H1 (cell line): Measurements from ENCODE around the gene VAMP4. TPM values are rescaled to one million over a fixed set of nuclear protein-coding genes. Genes with fewer than 3 reads are reported as not detected.

Source experiments
- CTCF ChIA-PET: fragments of 300-600 bp; sonication (Branson Sonifier 250); formaldehyde crosslinking; loops from one replicate; lab custom pipeline; 2021; ENCODE audit not compliant: partially characterized antibody; lab: Charles Lee
- POLR2A ChIA-PET: fragments of 300-600 bp; sonication (Branson Sonifier 250); formaldehyde crosslinking; loops from one replicate; lab custom pipeline; 2021; ENCODE audit warnings: inconsistent platforms; ENCODE audit not compliant: partially characterized antibody; lab: Charles Lee
- DNase-seq, 2 experiments: peaks; one replicate each; pipeline versions ENCODE4 v3.0.0 to v3.0.0-alpha.2; 2010 to 2022; ENCODE audit warnings: low spot score in 2 of 2, low read depth in 1 of 2, mixed read lengths in 1 of 2
- FAIRE-seq: peaks from 2 replicates; lab custom pipeline; 2011; peaks lifted over from hg19 to GRCh38; lab: Jason Lieb, UNC
- H2AFZ ChIP-seq: 2 replicates; pipeline ENCODE4 v1.8.1; 2012; ENCODE audit warnings: low read length, inconsistent platforms
- H2AK5ac ChIP-seq: 2 replicates; pipeline ENCODE4 v1.6.1; 2013; ENCODE audit warnings: low read depth, low read length
- H2BK120ac ChIP-seq: replicated peaks from 2 replicates; pipeline ENCODE3; 2013; ENCODE audit warnings: low read depth, low read length, inconsistent platforms
- H2BK12ac ChIP-seq: 2 replicates; pipeline ENCODE4 v1.6.1; 2013; ENCODE audit warnings: low read depth, low read length
- H2BK15ac ChIP-seq: 2 replicates; pipeline ENCODE4 v1.6.1; 2013; ENCODE audit warnings: low read length
- H2BK20ac ChIP-seq: 2 replicates; pipeline ENCODE4 v1.6.1; 2013; ENCODE audit warnings: low read length
- H2BK5ac ChIP-seq: 2 replicates; pipeline ENCODE4 v1.6.1; 2013; ENCODE audit warnings: low read depth, low read length
- H3K14ac ChIP-seq: 2 replicates; pipeline ENCODE4 v1.6.1; 2013; ENCODE audit warnings: inconsistent platforms; ENCODE audit not compliant: insufficient read length
- H3K18ac ChIP-seq: 2 replicates; pipeline ENCODE4 v1.6.1; 2013; ENCODE audit warnings: low read length; ENCODE audit errors: extremely low read depth
- H3K23ac ChIP-seq: 2 replicates; pipeline ENCODE4 v1.6.1; 2013; ENCODE audit warnings: inconsistent platforms; ENCODE audit not compliant: insufficient read length
- H3K23me2 ChIP-seq: 2 replicates; pipeline ENCODE4 v1.6.1; 2013; ENCODE audit warnings: low read depth, low read length
- H3K27ac ChIP-seq: 2 replicates; pipeline ENCODE4 v1.6.1; 2011; ENCODE audit warnings: low read depth, low read length, inconsistent platforms
- H3K27me3 ChIP-seq, 4 experiments: replicated peaks in 1 of 4; 1 replicate in 1 of 4; 2 replicates in 3 of 4; pipeline versions ENCODE4 v1.6.1 to v1.8.1; 2011 to 2013; ENCODE audit warnings: low read length in 3 of 4, mild to moderate bottlenecking in 3 of 4, inconsistent platforms in 2 of 4, mixed read lengths in 2 of 4, moderate library complexity in 1 of 4; ENCODE audit not compliant: control insufficient read depth in 3 of 4, insufficient read depth in 3 of 4; ENCODE audit errors: extremely low read depth in 1 of 4
- H3K36me3 ChIP-seq, 4 experiments: 2 replicates each; pipeline versions ENCODE4 v1.6.1 to v1.8.1; 2011 to 2013; ENCODE audit warnings: mild to moderate bottlenecking in 4 of 4, low read length in 3 of 4, moderate library complexity in 2 of 4, control low read depth in 1 of 4, inconsistent platforms in 1 of 4; ENCODE audit not compliant: insufficient read depth in 4 of 4, control insufficient read depth in 2 of 4
- H3K4ac ChIP-seq: replicated peaks from 2 replicates; pipeline ENCODE3; 2013; ENCODE audit warnings: low read length, low read depth, mixed read lengths, inconsistent platforms; ENCODE audit not compliant: insufficient read length
- H3K4me1 ChIP-seq, 4 experiments: replicated peaks in 1 of 4; 1 replicate in 1 of 4; 2 replicates in 3 of 4; pipeline versions ENCODE4 v1.6.1 to v1.8.1; 2011 to 2013; ENCODE audit warnings: low read length in 3 of 4, inconsistent platforms in 2 of 4, mixed read lengths in 1 of 4; ENCODE audit not compliant: insufficient read depth in 4 of 4, control insufficient read depth in 3 of 4
- H3K4me2 ChIP-seq, 2 experiments: 2 replicates each; pipeline versions ENCODE4 v1.6.1 to v1.8.1; 2011 to 2013; ENCODE audit warnings: low read depth in 2 of 2, low read length in 2 of 2, control low read depth in 1 of 2, inconsistent platforms in 1 of 2, mild to moderate bottlenecking in 1 of 2; ENCODE audit not compliant: insufficient read depth in 1 of 2
- H3K4me3 ChIP-seq, 4 experiments: fragments of 200-600, 300-600 bp in 1 of 4; sonication (generic), shearing (Covaris generic), sonication (Bioruptor Twin) in 1 of 4; 2 replicates each; pipeline versions ENCODE4 v1.5.1 to v1.8.1; 2011 to 2016; ENCODE audit warnings: low read length in 4 of 4, low read depth in 3 of 4, control low read depth in 2 of 4, inconsistent platforms in 2 of 4, mild to moderate bottlenecking in 2 of 4, mixed read lengths in 1 of 4, moderate library complexity in 1 of 4; ENCODE audit not compliant: insufficient read depth in 2 of 4; ENCODE audit errors: extremely low read depth in 1 of 4
- H3K56ac ChIP-seq: replicated peaks from 2 replicates; pipeline ENCODE3; 2013; ENCODE audit warnings: low read depth, mild to moderate bottlenecking, mixed read lengths, low read length, inconsistent platforms; ENCODE audit not compliant: insufficient read length
- H3K79me1 ChIP-seq: 2 replicates; pipeline ENCODE4 v1.6.1; 2013; ENCODE audit warnings: low read depth, low read length, control low read depth
- H3K79me2 ChIP-seq, 2 experiments: 2 replicates each; pipeline versions ENCODE4 v1.6.1 to v1.8.1; 2012 to 2013; ENCODE audit warnings: low read length in 2 of 2, mild to moderate bottlenecking in 2 of 2, inconsistent platforms in 1 of 2; ENCODE audit not compliant: insufficient read depth in 2 of 2, control insufficient read depth in 1 of 2
- H3K9ac ChIP-seq, 4 experiments: replicated peaks in 1 of 4; 1 replicate in 1 of 4; 2 replicates in 3 of 4; pipeline versions ENCODE4 v1.6.1 to v1.8.1; 2011 to 2013; ENCODE audit warnings: low read depth in 3 of 4, low read length in 3 of 4, control low read depth in 2 of 4, mild to moderate bottlenecking in 2 of 4, moderate library complexity in 2 of 4, inconsistent platforms in 1 of 4; ENCODE audit errors: extremely low read depth in 1 of 4
- H3K9me3 ChIP-seq, 2 experiments: 2 replicates each; pipeline versions ENCODE4 v1.6.1 to v1.8.1; 2012 to 2013; ENCODE audit warnings: mild to moderate bottlenecking in 2 of 2, moderate library complexity in 2 of 2, control low read depth in 1 of 2, inconsistent platforms in 1 of 2, low read depth in 1 of 2, low read length in 1 of 2, mixed read lengths in 1 of 2; ENCODE audit not compliant: insufficient read depth in 2 of 2
- H4K20me1 ChIP-seq, 2 experiments: replicated peaks in 1 of 2; 2 replicates each; pipeline versions ENCODE3 to v1.8.1; 2011 to 2013; ENCODE audit warnings: inconsistent platforms in 2 of 2, low read length in 2 of 2, mild to moderate bottlenecking in 1 of 2; ENCODE audit not compliant: insufficient read depth in 2 of 2, control insufficient read depth in 1 of 2
- H4K5ac ChIP-seq: 2 replicates; pipeline ENCODE4 v1.6.1; 2013; ENCODE audit warnings: low read length, low read depth, mixed read lengths, inconsistent platforms; ENCODE audit not compliant: insufficient read length
- H4K8ac ChIP-seq: 2 replicates; pipeline ENCODE4 v1.8.0; 2013; ENCODE audit warnings: mild to moderate bottlenecking, moderate library complexity, low read length, inconsistent platforms; ENCODE audit not compliant: insufficient read depth; ENCODE audit errors: extremely low read depth
- H4K91ac ChIP-seq: replicated peaks from 2 replicates; pipeline ENCODE3; 2013; ENCODE audit warnings: low read length, mixed read lengths, inconsistent platforms; ENCODE audit not compliant: insufficient read length
- CBX5 ChIP-seq: fragments of 300-800, 300-1000 bp; sonication (generic); IDR thresholded peaks from 2 replicates; pipeline ENCODE4 v1.7.1; 2016; ENCODE audit warnings: antibody characterized with exemption, low read length, low read depth
- CHD1 ChIP-seq: IDR thresholded peaks from 2 replicates; pipeline ENCODE4 v1.6.1; 2012; ENCODE audit warnings: low read depth, low read length, improper control_type of control experiment
- HDAC2 ChIP-seq, 2 experiments: fragments of 300-600 bp in 1 of 2; sonication (generic) in 1 of 2; IDR thresholded peaks; 2 replicates each; pipeline ENCODE4 v1.6.1; 2011 to 2012; ENCODE audit warnings: low read depth in 2 of 2, low read length in 2 of 2, mild to moderate bottlenecking in 2 of 2, moderate library complexity in 2 of 2, borderline replicate concordance in 1 of 2, inconsistent platforms in 1 of 2
- JUN ChIP-seq: IDR thresholded peaks from 2 replicates; pipeline ENCODE4 v1.6.1; 2011; ENCODE audit warnings: low read depth, mild to moderate bottlenecking, improper control_type of control experiment, low read length
- POLR2A ChIP-seq, 2 experiments: IDR thresholded peaks; 1 replicate in 1 of 2; 2 replicates in 1 of 2; pipeline ENCODE4 v1.6.1; 2011; ENCODE audit warnings: low read depth in 2 of 2, low read length in 2 of 2, mild to moderate bottlenecking in 2 of 2; ENCODE audit errors: control extremely low read depth in 1 of 2
- RBBP5 ChIP-seq: IDR thresholded peaks from 2 replicates; pipeline ENCODE4 v1.7.1; 2012; ENCODE audit warnings: low read depth, mild to moderate bottlenecking, inconsistent platforms, low read length, moderate library complexity, borderline replicate concordance
- SIN3A ChIP-seq, 2 experiments: IDR thresholded peaks in 1 of 2; conservative IDR thresholded peaks in 1 of 2; 2 replicates each; pipeline ENCODE4 v1.6.1; 2011 to 2012; ENCODE audit warnings: low read length in 2 of 2, improper control_type of control experiment in 1 of 2, low read depth in 1 of 2, mild to moderate bottlenecking in 1 of 2
- SIRT6 ChIP-seq: IDR thresholded peaks from one replicate; pipeline ENCODE4 v1.7.1; 2012; ENCODE audit warnings: low read length, inconsistent platforms
- WGBS, 2 experiments: shearing (Covaris generic) in 1 of 2; methylation state at CpG; one replicate each; pipeline versions ENCODE4 v1.1.6 to v1.1.7; 2013 to 2015; ENCODE audit warnings: low lambda C conversion rate in 2 of 2, mixed read lengths in 2 of 2, inconsistent platforms in 1 of 2, low coverage in 1 of 2, missing lambda C conversion rate in 1 of 2; ENCODE audit not compliant: insufficient replicate concordance in 2 of 2, insufficient coverage in 1 of 2, insufficient read length in 1 of 2; ENCODE audit errors: extremely low coverage in 1 of 2, missing lambda C conversion rate in 1 of 2; 5-methylcytosine and 5-hydroxymethylcytosine counted together
- polyA plus RNA-seq, 7 experiments: library from polyadenylated mRNA; depleted of rRNA in 3 of 7; stranded (reverse) in 5 of 7; unstranded in 2 of 7; fragments of >200 nt in 5 of 7; fragments of 200-250 nt in 2 of 7; gene quantifications; 1 replicate in 5 of 7; 2 replicates in 1 of 7; 4 replicates in 1 of 7; pipeline versions ENCODE4 v1.2.1 to v1.2.3, GENCODE V29; 2011 to 2013; ENCODE audit warnings: missing spikeins in 2 of 7, mixed read lengths in 2 of 7
- total RNA-seq: library from RNA; stranded (reverse); fragmentation: NEBNext Ultra II Directional; extraction: Animal tissue kit (Norgen Biotek cat#: 25700); gene quantifications from 2 replicates; pipeline ENCODE4 v1.2.1, GENCODE V29; 2021
- TF ChIP-seq, protein P1 (sequence below): IDR thresholded peaks from 2 replicates; pipeline ENCODE4 v1.6.1; 2012; ENCODE audit warnings: inconsistent platforms
- TF ChIP-seq, protein P2 (sequence below): IDR thresholded peaks from 2 replicates; pipeline ENCODE4 v1.6.1; 2012; ENCODE audit warnings: inconsistent platforms

The VAMP4 gene
- total and polyA plus RNA-seq, 2 of the 8 experiments (the other 6 are each of a cell fraction or from before 2014, with no cell fraction given): 1.6 to 13.9 TPM

DNA sequence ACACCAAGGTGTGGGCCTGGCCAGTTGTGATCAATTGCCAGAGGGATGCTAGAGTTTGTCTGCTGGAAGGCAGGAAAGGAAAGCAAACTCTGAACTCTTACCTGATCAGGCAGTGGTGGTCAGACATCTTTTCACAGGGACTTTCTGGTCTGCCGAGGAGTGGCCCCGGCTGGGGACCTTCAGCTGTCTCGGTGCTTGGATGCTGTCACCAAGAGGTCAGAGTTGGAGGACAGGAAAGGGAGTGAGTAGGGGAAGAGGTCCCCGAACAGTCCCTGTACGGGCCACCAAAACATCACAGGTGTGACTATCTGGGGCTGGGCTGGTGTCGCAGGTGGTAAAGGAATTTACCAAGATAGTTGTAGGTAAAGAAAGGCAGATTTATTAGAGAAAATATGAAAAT is 21.9 kb upstream of the VAMP4 start:
- Histone ChIP-seq H2AFZ (no peak overlapping the region), H3K79me1 (no peaks in the 10 kb centered on the region), H3K23ac (no peak overlapping the region), H2BK5ac (no peak overlapping the region), H2BK12ac (no peak overlapping the region), H4K5ac (no peak overlapping the region), H3K14ac (no peak overlapping the region), H4K20me1 (no peaks in the 10 kb centered on the region), H3K18ac (no peak overlapping the region), H2BK15ac (no peak overlapping the region), H3K4me1 (no peaks in the 10 kb centered on the region), H3K4ac (no peak overlapping the region), H2AK5ac (no peak overlapping the region), H3K9me3 (no peaks in the 10 kb centered on the region), H3K27ac (no peak overlapping the region), H3K27me3 (no peaks in the 10 kb centered on the region), H3K36me3 (no peaks in the 10 kb centered on the region), H3K56ac (no peak overlapping the region), H3K9ac (no peak overlapping the region), H3K79me2 (no peaks in the 10 kb centered on the region), H4K8ac (0 out of 2 replicates have a peak overlapping the region, but pooled peaks have one; percentile 63), H4K91ac (no peak overlapping the region), H3K4me2 (no peak overlapping the region), H3K23me2 (no peaks in the 10 kb centered on the region), H3K4me3 (no peak overlapping the region), H2BK20ac (no peak overlapping the region), H2BK120ac (no peak overlapping the region)
- WGBS, 2 experiments: 90% methylated on average over 6 of the region's 6 CpGs; no CpG with 5 or more reads in 1 of the 2 experiments
- FAIRE-seq: no peak
- POLR2A ChIA-PET: no interaction called here
- CTCF ChIA-PET: no interaction called here
- TF ChIP-seq HDAC2 (IDR thresholded peaks at IDR 0.05; ENCODE audit: borderline replicate concordance in 1 of 2, low read depth in 2 of 2, low read length in 2 of 2) (no peak), SIN3A (conservative IDR thresholded peaks at IDR 0.05 in 1 of 2, IDR thresholded peaks at IDR 0.05 in 1 of 2; ENCODE audit: low read depth in 1 of 2, low read length in 2 of 2) (no peak), RBBP5 (no peak), POLR2A (IDR thresholded peaks at IDR 0.05; ENCODE audit: control extremely low read depth in 1 of 2, low read depth in 2 of 2, low read length in 2 of 2) (no peak), JUN (no peak), SIRT6 (no peak), CBX5 (no peak), CHD1 (no peak)
- TF ChIP-seq, protein P1, sequence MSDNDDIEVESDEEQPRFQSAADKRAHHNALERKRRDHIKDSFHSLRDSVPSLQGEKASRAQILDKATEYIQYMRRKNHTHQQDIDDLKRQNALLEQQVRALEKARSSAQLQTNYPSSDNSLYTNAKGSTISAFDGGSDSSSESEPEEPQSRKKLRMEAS: no peak
- TF ChIP-seq, protein P2, sequence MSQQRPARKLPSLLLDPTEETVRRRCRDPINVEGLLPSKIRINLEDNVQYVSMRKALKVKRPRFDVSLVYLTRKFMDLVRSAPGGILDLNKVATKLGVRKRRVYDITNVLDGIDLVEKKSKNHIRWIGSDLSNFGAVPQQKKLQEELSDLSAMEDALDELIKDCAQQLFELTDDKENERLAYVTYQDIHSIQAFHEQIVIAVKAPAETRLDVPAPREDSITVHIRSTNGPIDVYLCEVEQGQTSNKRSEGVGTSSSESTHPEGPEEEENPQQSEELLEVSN: no peak
- no peak for DNase-seq
